H1 (cell line): ENCODE results near the gene TGFBR2. TPM values are rescaled to one million over a fixed set of nuclear protein-coding genes. Genes with fewer than 3 reads are reported as not detected.

Experiments
- CHD7 ChIP-seq: fragments of 300-600 bp; sonication (generic); IDR thresholded peaks from 2 replicates; pipeline ENCODE4 v1.7.1; 2012; ENCODE audit warnings: low read length, moderate library complexity, mild to moderate bottlenecking, inconsistent platforms; ENCODE audit not compliant: insufficient replicate concordance
- polyA plus RNA-seq, 7 experiments: library from polyadenylated mRNA; depleted of rRNA in 3 of 7; stranded (reverse) in 5 of 7; unstranded in 2 of 7; fragments of >200 nt in 5 of 7; fragments of 200-250 nt in 2 of 7; gene quantifications; 1 replicate in 5 of 7; 2 replicates in 1 of 7; 4 replicates in 1 of 7; pipeline versions ENCODE4 v1.2.1 to v1.2.3, GENCODE V29; 2011 to 2013; ENCODE audit warnings: missing spikeins in 2 of 7, mixed read lengths in 2 of 7
- total RNA-seq: library from RNA; stranded (reverse); fragmentation: NEBNext Ultra II Directional; extraction: Animal tissue kit (Norgen Biotek cat#: 25700); gene quantifications from 2 replicates; pipeline ENCODE4 v1.2.1, GENCODE V29; 2021

TGFBR2 gene
- total and polyA plus RNA-seq, 2 of the 8 experiments (the other 6 are each of a cell fraction or from before 2014, with no cell fraction given) = 4.2 to 7.4 TPM

GRCh38 chr3:30675774-30676173, 69.4 kb downstream of the TGFBR2 start (continued):
- no peak for TF ChIP-seq CHD7
